HG03520 (cell line): ENCODE results near the gene CRIM1.

Experiments
- ATAC-seq: cut with Tn5 transposase; IDR thresholded peaks from one replicate; pipeline ENCODE4 v1.9.1; 2021; ENCODE audit warnings: mild to moderate bottlenecking, moderate library complexity; ENCODE audit not compliant: unreplicated experiment

Gene CRIM1

DNA sequence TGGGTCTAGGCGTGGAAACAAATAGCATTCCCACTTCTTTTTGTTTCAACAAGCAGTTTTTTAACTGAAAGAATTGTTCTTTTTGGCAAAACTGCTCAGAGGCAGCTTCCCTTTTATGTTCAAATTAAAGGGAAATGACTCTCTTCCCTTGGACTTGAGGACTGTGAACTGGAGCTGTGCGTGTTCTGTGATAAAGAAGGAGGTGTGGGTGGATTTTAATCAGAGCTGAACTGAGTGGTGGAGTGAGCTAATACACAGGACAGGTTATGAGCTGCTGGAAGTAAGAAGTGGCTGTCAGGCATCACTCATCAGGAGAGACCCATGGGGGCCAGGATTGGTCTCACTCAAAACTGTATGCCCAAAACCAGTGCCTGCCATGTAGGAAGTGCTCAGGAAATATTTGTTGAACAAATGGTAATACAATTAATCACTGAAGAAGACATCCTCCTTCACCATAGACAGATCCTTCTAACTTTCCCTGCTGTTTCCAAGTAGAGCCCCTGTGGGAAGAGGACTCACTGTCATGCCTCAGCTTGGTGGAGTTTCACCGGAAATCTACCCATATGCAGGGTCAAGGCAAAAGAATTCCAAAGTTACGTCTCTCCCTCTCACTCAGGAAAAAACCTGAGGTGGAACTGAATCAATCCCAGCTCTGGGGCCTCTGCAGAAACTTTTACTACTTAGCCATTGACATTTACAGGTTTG is 186.5 kb downstream of the CRIM1 start:
- ATAC-seq: no peak

DNA sequence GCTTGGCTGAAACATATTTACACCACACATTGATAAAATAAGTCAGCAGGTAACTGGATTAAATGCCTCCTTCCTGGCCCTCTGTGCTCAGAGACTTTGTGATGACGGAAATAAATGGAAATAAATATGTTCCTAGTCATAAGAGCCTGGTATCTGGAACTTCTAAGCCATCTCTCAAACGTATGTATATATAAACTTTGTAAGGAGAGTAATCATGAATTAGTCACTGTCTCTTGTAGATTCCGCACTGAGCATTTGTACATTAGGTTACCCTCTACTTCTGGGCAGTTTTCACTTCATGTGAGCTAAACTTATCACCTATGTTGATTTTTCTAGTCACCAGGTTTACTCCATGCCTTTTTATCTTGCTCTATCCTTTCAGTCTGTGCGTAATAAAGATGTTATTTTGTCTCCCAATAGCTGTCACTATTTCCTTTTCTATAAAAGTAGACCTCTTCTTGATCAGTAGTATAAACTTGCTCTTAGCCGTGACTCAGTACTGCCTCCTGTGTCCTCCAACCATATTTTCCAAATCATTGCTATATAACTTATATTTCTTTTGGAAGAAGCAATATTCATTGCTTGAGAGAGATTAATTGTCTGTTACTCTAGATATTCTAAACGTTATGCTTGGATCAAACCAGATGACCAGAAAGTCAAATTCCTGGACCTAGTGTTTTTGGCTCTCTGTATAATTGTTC is 189.2 kb downstream of the CRIM1 start:
- ATAC-seq: no peak

DNA sequence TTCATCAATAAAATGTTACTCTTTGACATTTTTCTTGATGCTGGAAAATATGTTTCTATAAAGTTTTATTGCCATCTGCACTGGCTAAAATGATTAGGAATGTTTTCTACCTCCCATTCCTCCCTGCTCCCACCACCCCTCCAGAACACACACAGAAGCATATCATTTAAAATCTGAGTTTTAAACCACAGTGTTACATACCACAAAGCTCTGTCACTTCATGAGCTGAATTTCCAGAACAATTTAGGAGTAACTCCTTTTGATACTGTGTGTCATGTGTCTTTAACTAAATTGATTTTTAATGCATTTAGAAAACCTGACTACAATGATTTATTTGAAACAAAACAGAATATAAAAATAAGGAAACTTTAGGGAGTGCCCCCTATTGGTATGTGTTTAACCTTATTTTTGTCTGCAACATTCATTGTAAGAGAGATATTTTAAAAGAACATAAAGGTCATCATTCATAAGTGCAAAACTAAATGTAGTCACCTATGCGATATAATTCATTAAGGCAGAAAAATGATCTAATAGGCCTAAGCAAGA is 190.4 kb downstream of the CRIM1 start:
- ATAC-seq: no peak

DNA sequence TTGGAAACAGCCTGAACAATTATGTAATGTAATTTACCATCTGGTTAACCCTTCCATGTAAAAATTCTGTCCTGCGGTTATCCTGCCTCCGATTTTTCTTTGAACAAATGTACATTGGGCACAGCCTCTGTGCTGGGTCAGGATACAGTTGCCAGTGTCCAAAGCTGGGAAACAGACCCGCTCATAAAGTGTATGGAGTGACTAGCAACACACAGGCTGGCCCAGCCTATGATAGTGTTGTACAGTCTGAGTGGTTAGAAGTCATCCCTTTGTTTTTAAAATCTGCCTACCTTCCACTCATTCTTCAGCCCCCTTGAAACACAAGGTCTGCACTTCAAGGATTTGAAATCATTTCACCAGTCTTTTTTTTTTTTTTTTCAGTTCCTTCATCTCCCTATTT is 192.3 kb downstream of the CRIM1 start:
- no peak for ATAC-seq

DNA sequence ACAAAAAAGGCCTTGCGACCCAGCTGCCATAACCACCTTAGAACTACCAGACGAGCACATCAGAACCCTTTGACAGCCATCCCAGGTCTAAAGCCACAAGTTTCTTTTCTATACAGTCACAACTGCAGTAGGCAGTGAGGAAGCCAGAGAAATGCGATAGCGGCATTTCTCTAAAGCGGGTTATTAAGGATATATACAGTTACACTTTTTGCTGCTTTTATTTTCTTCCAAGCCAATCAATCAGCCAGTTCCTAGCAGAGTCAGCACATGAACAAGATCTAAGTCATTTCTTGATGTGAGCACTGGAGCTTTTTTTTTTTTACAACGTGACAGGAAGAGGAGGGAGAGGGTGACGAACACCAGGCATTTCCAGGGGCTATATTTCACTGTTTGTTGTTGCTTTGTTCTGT is 193.6 kb downstream of the CRIM1 start:
- ATAC-seq: no peak

DNA sequence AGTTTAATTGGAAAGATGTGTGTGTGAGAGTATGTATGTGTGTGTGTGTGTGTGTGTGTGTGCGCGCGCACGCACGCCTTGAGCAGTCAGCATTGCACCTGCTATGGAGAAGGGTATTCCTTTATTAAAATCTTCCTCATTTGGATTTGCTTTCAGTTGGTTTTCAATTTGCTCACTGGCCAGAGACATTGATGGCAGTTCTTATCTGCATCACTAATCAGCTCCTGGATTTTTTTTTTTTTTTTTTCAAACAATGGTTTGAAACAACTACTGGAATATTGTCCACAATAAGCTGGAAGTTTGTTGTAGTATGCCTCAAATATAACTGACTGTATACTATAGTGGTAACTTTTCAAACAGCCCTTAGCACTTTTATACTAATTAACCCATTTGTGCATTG is 194.4 kb downstream of the CRIM1 start:
- no peak for ATAC-seq

DNA sequence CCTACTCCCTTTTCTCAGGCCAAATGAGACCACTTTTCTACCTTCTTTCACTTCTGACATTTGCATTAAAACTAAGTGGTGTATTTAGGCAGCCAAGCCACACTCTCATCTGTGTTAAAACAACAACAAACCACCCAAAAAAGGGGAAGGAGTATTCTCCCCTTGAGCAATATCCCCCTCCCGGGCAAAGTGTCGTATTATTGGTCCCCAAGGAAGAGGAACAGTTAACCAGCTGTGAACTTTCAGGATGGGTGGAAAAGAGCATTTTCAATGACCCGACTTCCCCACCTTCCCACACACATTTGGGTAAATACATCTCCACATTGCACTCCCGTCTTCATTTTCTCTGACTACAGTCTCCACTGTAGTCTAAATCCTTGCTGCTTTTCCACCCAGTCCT is 198.1 kb downstream of the CRIM1 start:
- no peak for ATAC-seq

DNA sequence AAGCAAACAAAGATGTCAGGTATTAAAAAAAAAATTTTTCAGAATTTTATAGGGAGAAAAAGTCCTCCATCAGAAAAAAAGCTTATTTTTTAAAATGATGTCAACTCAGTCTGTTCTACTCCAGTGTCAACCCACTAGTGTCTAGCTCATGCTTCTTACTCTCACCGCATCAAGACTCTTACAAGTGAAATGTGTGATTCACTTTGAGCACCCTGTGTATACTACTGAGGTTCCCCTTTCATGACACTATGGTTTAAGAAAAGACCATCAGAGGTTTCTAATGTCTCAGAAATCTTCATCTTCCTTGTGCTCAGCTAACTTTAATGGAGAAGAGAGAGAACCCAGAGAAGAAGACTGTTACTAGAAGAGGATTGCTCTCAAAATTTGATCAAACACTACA is 199.0 kb downstream of the CRIM1 start:
- ATAC-seq: no peak

DNA sequence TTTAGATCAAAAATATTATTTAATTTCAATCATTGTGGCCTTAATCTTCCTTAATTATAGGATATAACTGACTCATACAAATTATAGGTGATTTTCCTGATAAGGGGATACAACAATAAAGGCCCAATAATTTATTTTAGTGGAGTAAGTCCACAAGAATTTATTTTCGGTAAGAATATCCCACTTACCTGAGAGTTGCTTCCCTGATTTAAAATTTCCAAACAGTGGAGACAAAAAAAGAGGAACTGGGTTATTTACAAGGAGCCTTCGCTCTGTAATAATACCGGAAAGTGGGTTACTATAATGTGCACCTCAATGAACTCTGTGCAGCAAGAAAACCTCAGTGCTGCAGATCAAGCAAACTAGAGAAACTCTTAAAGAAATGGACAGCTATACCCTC is 200.2 kb downstream of the CRIM1 start:
- ATAC-seq: no peak

DNA sequence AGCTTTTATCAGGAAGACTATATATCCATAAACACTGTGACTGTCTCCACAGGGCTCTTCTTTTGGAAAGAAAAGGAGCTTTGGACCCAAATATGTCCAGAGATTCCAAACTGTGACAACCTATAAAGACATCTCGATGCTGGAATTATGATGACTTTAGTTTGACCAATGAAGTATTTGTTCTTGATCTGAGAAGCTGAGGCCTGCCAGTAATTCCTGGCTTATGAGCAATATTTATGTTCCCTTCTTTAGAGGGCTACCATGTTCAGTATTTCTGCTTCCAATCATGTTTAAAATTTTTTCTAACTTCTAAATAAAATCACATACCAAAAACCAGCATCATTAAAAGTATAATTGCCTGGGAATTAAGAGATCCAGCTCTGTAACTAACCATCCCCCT is 201.3 kb downstream of the CRIM1 start:
- ATAC-seq: no peak

DNA sequence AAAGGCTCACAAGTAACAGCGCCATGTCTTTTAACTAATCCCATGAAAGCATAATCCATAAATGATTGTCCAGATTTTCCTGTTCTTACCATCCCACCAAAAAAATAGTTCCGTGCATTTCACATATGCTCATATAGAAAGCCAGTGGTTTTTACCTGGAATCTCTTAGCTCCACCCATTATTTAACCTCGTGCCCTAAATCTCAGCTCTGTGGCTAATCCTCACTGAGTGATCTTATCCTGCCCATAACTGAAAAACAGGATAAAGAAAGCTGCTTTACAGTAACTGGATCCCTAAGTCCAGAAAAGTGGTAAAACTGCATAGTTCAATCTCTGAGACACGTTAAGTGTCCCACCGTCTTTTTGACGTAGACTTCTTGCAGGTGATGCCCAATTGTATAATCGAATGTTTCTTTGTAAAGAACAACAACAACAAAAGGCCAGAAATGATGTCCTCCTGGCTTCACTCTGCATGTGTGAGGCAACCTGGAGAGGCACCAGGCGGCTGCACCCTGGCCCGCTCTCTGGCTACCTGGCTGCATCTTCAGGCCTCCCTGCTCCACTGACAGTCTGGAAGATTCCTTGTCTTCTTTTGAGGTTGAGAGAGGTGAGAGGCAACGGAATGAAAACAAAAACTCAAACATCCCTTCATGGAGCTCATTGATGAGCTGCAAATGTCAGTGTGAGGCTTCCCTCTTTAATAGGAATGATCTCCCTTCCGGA is 203.8 kb downstream of the CRIM1 start:
- ATAC-seq: no peak

DNA sequence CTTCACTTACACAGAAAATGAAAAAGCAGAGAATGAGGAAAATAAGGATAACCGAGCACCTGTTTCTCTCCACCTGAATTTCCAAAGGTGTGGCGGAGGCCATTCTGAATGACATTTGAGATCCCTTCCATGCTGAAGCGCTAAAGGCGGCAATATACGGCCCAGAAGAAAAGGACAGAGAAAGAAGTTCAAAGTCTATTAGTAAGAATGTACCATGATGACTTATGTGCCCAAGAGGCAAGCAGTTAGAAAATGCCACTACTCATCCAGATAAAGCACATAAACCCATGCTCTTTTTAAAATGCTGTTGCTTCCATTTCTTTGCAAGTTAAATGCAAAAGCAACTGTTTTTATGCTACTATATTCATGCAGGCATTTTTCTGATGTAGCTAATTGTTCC is 205.1 kb downstream of the CRIM1 start:
- ATAC-seq: no peak

DNA sequence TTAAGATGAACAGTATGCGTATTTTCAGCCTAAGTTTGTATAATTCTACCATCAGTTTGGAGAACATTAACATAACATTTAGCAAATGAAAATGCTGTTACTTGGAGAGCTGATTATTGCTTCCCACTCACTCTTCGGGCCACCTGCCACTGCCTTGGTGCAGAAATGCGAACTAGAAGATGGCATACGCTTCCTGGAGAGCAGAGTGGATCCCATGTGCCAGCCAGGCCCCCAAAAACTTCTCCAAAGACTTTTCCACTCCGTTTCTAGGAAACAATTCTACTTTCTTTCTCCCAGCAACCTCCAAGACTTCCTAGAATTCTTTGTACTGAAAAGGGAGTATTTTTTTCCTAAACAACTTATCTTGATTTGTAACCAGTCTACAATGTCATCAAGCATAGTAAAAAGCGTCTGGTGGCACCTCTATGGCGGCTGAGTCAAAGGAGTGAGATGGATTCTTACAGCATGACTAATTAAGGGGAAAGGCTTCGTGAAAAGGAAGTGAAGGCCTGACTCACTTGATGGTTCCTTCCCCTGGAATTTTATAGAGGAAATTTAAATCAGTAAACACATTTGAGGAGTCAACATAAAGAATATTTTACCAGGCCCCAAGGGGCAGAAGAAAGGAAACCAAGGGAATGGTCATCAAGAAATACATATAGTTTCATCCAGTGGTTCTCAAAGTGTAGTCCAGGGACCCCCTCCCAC is 205.8 kb downstream of the CRIM1 start:
- ATAC-seq: no peak

DNA sequence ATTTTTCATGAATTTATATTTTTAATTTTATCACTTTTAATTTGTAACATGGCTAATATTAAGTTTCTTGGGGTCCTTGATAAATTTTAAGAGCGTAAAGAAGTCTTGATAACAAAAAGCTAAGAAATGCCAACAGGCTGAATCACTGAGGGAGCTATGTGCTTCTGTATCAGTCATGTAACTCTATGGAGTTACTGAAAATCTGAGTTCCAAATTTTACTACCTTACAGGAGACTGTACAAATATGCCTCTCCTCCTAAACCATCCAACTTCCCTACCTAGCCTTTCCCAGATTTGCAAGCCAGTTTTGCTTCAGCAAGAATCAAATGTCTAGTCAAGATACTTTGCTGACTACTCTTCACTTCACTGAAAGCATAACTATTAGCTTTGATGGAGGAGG is 206.7 kb downstream of the CRIM1 start:
- no peak for ATAC-seq

DNA sequence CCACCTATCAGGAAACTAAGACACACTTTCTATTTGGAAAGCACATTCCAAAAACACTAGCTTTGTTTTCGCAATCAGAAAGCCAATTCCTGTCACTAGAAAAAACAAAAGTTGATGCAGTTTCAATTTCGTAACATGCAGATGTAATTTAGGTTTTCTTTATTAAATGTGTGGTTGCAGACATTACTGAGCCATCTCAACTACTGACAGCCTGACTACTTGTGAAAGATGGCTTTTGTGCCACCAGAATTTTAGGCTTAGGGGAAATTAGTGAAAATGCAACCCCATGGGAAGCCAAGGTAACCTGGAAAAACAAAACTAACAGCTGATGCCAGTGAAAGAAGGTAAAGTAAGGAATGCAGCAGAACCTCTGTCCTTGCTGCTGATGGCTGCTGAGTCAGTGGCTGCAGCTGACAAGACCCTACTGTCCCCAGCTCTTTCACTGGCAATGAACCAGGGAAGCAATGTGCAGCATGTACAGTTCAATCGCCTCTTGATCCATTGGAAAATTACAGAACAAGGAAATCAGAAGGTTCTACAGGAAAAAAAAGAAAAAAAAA is 207.5 kb downstream of the CRIM1 start:
- ATAC-seq: no peak

DNA sequence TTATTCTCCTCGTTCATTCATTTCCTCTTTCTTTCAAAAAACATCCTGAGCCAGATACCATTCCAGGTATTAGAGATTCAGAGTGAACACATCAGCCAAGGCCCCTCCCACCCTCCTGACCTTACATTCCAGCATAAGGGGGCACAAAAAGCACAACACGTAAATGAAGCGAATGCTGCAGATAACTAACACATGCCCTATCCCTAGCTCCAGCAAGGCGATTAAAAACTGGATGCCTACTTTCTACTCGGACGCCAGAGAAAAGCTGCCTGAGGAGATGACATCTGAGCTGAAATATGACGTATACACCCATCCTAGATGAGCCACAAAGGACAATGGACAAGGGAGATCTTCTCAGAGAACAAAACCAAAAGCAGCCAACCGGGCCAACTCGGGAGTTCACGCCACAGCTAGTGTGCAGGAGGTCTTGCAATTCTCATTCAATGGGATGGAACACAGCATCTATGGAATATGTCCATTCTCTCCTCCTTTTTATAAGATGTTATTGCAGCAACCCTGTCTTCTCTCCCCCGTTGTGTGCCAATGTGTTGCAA is 208.9 kb downstream of the CRIM1 start:
- no peak for ATAC-seq

DNA sequence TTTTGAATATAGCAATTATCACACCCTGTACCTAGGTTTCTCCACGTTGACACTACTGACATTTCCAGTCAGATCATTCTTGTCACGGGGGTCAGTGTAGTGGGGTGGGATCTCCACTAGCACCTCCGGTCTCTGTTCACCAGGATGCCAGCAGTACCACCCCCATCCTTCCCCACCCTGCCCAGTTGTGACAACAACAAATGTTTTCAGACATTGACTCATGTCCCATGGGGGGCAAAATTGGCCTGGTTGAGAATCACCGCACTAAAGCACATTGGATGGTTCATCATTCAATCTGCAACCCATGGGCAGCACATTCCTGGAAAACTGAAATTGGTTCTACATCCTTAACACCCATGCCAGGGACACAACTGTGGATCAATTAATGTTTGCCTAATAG is 210.1 kb downstream of the CRIM1 start:
- no peak for ATAC-seq

DNA sequence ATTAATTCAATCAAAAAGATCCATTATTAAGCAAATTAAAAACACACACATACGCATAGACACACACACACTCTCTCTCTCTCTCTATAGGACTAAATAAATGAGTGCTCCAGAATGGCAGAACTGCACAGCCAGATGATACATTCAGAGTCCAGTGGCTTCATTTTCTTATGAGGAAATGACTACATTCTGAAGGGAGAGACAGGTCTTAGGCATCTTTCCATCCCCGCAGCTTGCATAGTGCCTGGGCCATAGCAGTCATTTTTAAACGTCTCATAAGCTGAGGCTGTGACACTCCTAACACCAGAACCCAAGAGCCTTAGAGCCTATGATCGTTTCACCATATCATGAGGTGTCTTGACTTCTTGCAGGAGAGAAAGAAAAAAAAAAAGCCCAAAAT is 211.3 kb downstream of the CRIM1 start:
- no peak for ATAC-seq

DNA sequence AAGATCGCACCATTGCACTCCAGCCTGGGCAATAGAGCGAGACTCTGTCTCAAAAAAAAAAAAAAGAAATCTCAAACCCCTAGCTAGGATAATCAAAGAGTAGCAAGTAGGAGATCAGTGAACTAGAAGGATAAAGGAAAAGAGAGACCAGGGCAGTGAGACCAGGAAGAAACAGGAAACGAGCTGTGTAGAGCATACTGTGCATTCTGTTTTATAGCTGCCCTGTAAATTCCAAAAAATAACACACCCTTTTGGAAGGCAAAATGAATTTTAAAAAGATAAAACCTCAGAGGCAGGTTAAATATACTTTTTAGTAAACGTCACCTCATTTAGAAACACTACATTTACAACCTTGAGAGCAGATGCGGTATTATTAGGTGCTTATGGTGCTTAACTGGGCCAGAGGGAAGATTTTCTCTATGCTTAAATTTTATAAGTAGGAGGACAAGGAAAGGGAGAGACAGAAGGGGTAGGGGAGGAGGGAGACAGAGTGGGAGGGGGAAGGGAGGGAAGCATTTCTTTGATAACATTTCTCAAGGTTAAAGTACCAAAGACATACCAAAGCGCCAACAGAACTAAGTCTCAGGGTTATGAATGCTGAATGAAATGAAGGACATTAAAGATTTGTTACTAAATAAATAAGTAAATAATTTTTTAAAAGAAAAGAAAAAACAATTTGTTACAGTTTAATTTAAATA is 212.3 kb downstream of the CRIM1 start:
- no peak for ATAC-seq
